Fibroblast of upper back skin (primary cell): Measurements from ENCODE around the gene FMO4.

Experiments used
- DNase-seq: peaks from one replicate; pipeline ENCODE4 v3.0.0-alpha.2; 2013

Gene FMO4, protein sequence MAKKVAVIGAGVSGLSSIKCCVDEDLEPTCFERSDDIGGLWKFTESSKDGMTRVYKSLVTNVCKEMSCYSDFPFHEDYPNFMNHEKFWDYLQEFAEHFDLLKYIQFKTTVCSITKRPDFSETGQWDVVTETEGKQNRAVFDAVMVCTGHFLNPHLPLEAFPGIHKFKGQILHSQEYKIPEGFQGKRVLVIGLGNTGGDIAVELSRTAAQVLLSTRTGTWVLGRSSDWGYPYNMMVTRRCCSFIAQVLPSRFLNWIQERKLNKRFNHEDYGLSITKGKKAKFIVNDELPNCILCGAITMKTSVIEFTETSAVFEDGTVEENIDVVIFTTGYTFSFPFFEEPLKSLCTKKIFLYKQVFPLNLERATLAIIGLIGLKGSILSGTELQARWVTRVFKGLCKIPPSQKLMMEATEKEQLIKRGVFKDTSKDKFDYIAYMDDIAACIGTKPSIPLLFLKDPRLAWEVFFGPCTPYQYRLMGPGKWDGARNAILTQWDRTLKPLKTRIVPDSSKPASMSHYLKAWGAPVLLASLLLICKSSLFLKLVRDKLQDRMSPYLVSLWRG

DNA sequence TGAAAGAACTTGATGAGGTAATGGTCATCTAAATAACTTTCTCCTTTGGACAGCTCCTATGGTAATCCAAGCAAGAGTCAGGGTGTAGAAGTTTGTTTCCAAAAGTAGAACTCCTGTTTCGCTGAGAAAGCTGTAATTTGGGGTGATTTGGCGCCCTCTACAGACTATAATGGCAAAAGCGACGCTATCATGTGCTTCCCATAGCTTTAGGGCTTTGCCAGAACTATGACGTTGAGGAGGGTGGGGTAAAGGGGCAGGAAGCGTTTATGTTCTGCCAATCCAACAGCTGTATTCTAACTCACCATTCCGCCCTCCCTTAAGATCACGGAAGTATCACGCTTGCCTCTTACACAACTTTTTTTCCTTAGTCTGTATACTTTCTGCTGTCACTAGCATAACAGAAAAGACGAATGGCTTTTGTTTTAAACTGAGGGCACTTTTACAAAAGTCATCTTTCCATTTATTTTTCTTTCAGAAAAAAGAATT is at the start of gene FMO4:
Gene FMO4 (plus strand): TSS at position 349 of the 486 bp plus-strand sequence. CDS start 5,643 bp downstream, outside the sequence.
- DNase-seq = peak; percentile 99

DNA sequence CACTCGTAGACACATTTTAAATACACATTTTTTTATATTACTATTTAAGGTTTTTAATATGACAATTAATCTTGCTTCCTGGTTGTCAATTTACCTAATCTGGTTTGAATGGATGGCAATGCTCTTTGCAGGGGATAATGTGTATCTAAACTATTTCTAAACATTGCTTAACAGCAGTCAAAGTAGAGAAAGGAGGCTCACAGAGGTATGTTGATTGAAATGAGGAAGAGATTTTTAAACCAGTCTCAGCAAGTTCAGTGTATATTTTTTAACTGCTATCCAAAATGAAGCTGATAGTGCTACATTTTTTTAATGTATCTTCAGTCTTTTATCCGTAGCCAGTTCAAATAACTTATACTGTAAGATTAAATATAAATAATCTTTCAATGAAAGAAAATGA is 48.3 kb upstream of the FMO4 start:
- no peak for DNase-seq

GRCh38 chr1:171266930-171267329 is 47.1 kb upstream of the FMO4 start:
- DNase-seq = no peak

- DNase-seq = peak; percentile 92
These were observed 46.6 kb upstream of the FMO4 start for GRCh38 chr1:171267391-171267790.

- DNase-seq = no peak
These were observed 43.2 kb upstream of the FMO4 start for GRCh38 chr1:171270806-171271205.

- DNase-seq = no peak
These were observed 36.4 kb upstream of the FMO4 start for GRCh38 chr1:171277534-171277933.

DNA sequence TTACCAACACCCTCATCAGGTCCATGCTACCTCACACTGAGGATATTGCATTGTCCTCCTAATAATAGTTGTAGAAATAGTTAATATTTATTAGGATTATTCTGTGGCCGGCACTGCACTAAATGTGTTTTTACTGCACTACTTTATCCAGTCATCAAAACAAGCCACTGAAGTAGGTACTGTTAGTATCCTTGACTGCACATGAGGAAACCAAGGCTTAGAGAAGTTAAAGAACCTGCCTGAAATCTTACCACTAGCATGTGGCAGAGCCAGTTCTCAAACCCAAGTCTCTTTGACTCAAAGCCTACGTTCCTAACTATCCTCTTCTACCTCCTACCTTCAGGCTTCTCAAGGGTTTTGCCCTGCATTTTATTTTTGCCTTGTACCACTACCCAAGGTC is 34.7 kb upstream of the FMO4 start:
- no peak for DNase-seq

DNA sequence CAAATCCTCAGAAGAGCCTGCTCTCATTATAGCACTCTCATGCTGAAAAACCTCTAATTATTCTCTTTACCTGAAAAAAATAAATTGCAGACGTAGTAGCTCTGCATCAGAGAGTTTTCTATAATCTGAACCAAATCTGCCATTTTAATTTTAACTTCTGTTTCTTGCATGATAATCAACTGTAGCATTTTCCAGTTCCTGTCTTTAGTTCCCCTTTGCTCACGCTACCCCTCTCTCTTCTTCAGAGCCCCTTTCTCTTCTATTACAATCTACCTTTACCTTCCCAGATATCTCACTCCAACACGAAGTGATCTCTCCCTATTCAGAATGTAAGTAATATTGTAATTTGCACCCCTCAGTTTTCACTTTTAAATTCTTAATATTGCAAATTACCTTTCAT is 34.3 kb upstream of the FMO4 start:
- DNase-seq = no peak

- no peak for DNase-seq
These were observed 33.4 kb upstream of the FMO4 start for GRCh38 chr1:171280599-171280998.

- peak; percentile 41 for DNase-seq
These were observed 27.8 kb upstream of the FMO4 start for GRCh38 chr1:171286032-171286705.

DNA sequence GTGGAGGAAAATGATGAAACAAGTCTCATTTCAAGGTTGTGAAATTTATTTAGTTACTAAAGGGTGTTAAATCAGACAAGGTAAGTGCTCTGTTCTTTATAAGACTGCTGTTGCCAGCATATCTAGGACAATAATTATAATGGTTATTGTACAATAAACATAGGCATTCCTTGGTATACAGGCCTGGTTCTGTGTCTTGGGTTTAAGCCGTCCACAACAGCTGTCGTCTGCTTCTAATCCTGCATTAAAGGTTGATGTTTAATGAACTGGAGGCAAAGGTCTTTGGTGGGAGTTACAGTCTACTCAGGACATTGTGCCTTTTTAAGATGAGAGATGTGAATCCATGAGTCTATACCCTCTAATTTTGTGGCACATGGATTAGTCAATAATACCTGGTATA is 23.4 kb upstream of the FMO4 start:
- no peak for DNase-seq

- DNase-seq = peak; percentile 95
These were observed 21.2 kb upstream of the FMO4 start for GRCh38 chr1:171292799-171293198.

DNA sequence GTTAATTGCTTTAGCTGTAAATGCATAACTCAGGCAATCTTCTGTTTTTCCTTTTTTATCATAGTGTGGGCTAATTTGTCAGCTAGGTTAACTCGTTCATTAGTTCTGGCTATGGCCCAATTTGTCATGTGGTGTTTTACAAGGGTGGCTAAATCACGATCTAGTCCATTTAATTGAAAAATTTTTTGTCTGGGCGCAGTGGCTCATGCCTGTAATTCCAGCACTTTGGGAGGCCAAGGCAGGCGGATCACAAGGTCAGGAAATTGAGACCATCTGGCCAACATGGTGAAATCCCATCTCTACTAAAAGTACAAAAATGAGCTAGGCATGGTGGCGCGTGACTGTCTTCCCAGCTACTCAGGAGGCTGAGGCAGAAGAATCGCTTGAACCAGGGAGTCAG is 18.6 kb upstream of the FMO4 start:
- peak; percentile 49 for DNase-seq

DNA sequence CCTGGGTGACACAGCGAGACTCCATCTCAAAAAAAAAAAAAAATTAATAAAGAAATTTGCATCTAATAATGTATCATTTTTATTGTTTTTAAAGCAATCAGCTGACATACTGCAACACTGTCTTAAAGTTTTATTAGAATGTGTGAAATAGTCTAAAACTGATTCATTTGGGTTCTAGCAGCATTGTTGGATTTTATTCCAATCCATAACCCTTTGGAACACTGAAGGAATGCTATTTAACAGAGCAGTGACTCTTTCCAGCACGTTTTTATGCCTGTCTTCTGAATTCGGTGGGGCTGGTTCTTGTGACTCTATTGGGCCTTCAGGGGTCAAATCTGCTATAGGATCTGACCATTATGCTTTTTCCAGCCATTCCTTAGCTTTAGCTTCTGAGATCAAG is 18.2 kb upstream of the FMO4 start:
- DNase-seq = no peak

DNA sequence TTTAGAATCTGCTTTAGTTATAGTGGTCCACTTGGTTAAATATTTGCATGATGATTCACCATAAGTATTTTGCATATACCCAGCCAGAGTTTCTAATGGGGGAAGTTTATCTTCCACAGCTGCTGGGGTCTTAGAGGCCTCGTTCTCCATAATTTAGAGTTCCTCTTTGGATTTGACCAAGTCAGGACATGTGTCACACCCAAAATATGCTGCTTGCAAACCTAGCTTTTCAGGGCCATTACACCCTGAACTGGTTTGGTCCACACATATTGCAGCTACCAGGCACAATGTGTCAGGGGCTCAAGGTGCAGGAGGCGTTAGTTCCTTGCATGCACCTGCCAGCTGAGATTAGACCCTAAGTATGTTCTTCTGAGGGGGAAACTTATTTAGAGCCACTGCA is 17.1 kb upstream of the FMO4 start:
- no peak for DNase-seq

GRCh38 chr1:171298696-171299095 is 15.3 kb upstream of the FMO4 start:
- no peak for DNase-seq

- DNase-seq = no peak
These were observed 14.6 kb upstream of the FMO4 start for GRCh38 chr1:171299342-171299741.

- DNase-seq = no peak
These were observed 13.6 kb upstream of the FMO4 start for GRCh38 chr1:171300401-171300800.

DNA sequence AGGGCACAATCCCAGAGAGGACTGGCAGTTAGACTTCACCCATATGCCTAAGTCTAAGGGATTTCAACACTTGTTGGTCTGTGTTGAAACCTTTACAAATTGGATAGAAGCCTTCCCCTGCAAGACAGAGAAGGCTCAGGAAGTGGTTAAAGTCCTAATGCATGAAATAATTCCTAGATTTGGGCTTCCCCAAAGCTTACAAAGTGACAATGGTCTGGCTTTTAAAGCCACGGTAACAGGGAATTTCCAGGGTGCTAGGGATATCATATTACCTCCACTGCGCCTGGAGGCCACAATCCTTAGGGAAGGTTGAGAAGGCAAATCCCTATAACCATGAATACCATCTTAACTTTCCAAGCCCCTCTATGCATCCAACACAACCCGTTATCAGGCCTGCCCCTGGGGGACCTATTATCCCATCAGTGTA is 3.3 kb upstream of the FMO4 start:
- no peak for DNase-seq

DNA sequence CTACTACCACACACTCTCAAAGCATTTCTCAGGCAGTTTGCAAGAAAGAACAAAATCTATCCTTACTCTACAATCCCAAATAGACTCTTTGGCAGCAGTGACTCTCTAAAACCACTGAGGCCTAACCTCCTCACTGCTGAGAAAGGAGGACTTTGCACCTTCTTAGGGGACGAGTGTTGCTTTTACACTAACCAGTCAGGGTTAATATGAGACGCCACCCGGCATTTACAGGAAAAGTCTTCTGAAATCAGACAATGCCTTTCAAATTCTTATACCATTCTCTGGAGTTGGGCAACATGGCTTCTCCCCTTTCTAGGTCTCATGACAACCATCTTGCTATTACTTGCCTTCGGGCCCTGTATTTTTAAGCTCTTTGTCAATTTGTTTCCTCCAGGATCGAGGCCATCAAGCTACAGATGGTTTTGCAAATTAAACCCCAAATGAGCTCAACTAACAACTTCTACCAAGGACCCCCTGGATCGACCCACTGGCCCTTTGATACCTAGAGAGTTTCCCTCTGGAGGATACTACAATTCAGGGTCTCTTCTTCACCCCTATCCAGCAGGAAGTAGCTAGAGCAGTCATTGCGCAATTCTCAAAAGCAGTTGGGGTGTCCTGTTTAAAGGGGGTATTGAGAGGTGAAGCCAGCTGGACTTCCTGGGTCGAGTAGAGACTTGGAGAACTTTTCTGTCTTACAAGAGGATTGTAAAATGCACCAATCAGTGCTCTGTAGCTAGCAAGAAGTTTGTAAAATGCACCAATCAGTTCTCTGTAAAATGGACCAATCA is 2.0 kb upstream of the FMO4 start:
- DNase-seq = no peak

DNA sequence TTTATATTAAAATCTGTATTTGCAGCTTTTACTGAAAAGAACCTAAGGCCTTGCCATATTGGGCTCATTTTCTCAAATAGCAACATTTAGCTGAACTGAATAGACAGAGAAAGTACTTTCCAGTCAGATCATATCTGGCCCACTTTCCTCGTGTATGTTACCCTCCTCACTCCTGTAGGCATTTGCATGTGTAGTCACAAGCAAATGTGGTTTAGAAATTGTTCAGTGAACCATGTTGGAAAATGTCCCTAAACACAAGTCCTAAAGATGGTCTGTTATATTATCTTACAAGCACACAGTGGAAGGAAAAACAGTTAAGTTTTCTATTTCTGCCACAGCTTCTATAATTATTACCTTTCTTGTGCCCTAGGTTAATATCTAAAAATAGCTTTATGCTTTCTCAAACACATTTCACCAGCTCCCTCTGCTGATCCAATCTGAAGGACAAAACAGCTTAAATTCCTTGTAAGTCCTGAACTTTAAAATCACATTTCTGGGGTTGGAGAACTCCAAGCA is 606 bp upstream of the FMO4 start:
- DNase-seq = no peak

DNA sequence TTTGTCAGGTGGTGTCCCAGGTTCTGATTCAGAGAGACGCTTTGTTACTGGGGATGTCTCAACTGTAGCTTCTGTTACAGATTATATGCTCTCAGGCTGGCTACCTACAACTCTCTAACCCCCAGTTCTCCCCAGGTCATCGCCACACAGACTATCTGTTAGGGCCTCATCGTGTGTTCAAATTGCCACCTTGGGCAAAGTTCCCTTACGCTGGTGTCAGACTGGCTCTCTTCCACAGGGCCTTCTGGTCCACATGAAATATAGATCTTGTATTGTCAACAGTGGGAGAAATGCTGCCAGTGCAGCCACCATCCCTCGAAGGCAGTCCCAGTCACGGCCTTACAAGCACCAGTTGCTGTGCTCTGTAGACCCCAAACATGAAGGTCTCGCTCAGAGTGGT is 15.3 kb downstream of the FMO4 start:
- DNase-seq = no peak
